UCSD-AML1 (cell line): ENCODE measurements around the gene NOTCH2.
A peak's percentile ranks its signal among the peaks of the same experiment; 100 is the strongest.

Source experiments
- DNase-seq: peaks from one replicate; lab custom pipeline; 2025; ENCODE audit not compliant: unreplicated experiment; lab: John Stamatoyannopoulos, UW

Gene NOTCH2

GRCh38 chr1:119882132-119883049, 187.1 kb downstream of the NOTCH2 start:
- no peak for DNase-seq

GRCh38 chr1:119879510-119880434, 189.7 kb downstream of the NOTCH2 start:
- no peak for DNase-seq

GRCh38 chr1:119878171-119878570, 191.3 kb downstream of the NOTCH2 start:
- no peak for DNase-seq

- no peak for DNase-seq
Observed at GRCh38 chr1:119874186-119874585, 195.3 kb downstream of the NOTCH2 start.

GRCh38 chr1:119873135-119874015, 196.1 kb downstream of the NOTCH2 start:
- no peak for DNase-seq

- no peak for DNase-seq
Observed at GRCh38 chr1:119871881-119872280, 197.6 kb downstream of the NOTCH2 start.

- DNase-seq = peak; percentile 81
Observed at GRCh38 chr1:119870917-119871596, 198.4 kb downstream of the NOTCH2 start.

- no peak for DNase-seq
Observed at GRCh38 chr1:119869995-119870394, 199.5 kb downstream of the NOTCH2 start.

- no peak for DNase-seq
Observed at GRCh38 chr1:119868176-119868575, 201.3 kb downstream of the NOTCH2 start.

- no peak for DNase-seq
Observed at GRCh38 chr1:119866451-119866850, 203.0 kb downstream of the NOTCH2 start.

GRCh38 chr1:119865627-119866026, 203.8 kb downstream of the NOTCH2 start:
- DNase-seq = no peak

GRCh38 chr1:119862276-119862675, 207.2 kb downstream of the NOTCH2 start:
- DNase-seq = no peak
